DND-41 (cell line): Measurements from ENCODE around the gene PLK1.

Experiments used
- EZH2 ChIP-seq: IDR thresholded peaks from 3 replicates; pipeline ENCODE4 v1.6.1; 2012; ENCODE audit warnings: borderline replicate concordance, low read depth, mild to moderate bottlenecking, moderate library complexity, low read length, inconsistent platforms; ENCODE audit not compliant: severe bottlenecking
- TF ChIP-seq, protein P1 (sequence below): IDR thresholded peaks from 2 replicates; pipeline ENCODE4 v1.5.1; 2012; ENCODE audit warnings: borderline replicate concordance, low read length, moderate library complexity, mild to moderate bottlenecking; ENCODE audit not compliant: poor library complexity, severe bottlenecking; ENCODE audit errors: extremely low read depth

DNA sequence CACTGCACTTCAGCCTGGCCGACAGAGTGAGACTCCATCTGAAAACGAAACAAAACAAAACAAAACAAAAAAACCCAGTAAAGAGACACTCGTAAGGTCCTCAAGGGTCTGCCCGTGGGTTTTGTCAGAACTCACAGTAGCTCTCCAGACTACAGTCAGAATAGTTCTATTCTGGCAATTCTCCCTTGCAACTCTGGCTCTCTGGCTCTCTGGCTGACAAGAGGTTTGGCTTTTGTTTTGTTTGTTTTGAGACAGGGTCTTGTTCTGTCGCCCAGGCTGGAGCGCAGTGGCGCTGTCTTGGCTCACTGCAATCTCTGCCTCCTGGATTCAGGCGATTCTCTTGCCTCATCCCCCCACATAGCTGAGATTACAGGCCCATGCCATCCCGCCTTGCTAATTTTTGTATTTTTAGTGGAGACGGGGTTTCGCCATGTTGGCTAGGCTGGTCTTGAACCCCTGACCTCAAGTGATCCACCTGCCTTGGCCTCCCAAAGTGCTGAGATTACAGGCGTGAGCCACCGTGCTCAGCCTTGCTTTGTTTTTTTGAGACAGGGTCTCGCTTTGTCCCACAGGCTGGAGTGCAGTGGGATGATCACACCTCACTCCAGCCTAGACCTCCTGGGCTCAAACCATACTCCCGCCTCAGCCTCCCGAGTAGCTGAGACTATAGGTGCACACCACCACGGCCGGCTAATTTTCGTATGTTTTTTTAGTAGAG is 55.6 kb downstream of the PLK1 start:
- TF ChIP-seq, protein P1, sequence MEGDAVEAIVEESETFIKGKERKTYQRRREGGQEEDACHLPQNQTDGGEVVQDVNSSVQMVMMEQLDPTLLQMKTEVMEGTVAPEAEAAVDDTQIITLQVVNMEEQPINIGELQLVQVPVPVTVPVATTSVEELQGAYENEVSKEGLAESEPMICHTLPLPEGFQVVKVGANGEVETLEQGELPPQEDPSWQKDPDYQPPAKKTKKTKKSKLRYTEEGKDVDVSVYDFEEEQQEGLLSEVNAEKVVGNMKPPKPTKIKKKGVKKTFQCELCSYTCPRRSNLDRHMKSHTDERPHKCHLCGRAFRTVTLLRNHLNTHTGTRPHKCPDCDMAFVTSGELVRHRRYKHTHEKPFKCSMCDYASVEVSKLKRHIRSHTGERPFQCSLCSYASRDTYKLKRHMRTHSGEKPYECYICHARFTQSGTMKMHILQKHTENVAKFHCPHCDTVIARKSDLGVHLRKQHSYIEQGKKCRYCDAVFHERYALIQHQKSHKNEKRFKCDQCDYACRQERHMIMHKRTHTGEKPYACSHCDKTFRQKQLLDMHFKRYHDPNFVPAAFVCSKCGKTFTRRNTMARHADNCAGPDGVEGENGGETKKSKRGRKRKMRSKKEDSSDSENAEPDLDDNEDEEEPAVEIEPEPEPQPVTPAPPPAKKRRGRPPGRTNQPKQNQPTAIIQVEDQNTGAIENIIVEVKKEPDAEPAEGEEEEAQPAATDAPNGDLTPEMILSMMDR: no peak
- TF ChIP-seq EZH2: no peak
